HCT116 (cell line): Measurements from ENCODE around the gene IQCN. TPM values are rescaled to one million over a fixed set of nuclear protein-coding genes. Genes with fewer than 3 reads are reported as not detected.

Experiments used
- ATAC-seq: fragments of 200-7000 bp; cut with Tn5 transposase; 2 replicates; pipeline ENCODE4 v1.9.1; 2020; ENCODE audit warnings: mild to moderate bottlenecking, moderate library complexity
- BruUV-seq: library from RNA; stranded (reverse); fragments of 400-500 nt; replicated peaks from 2 replicates; lab custom pipeline; 2021; lab: Mats Ljungman, UMichigan
- CTCF ChIA-PET: fragments of 300-600 bp; sonication (Branson Sonifier 250); formaldehyde crosslinking; loops from one replicate; lab custom pipeline; 2021; ENCODE audit warnings: antibody characterized with exemption; lab: Charles Lee
- POLR2A ChIA-PET: fragments of 300-600, 350-600 bp; sonication (Branson Sonifier 250); formaldehyde crosslinking; loops from one replicate; lab custom pipeline; 2021; ENCODE audit warnings: antibody characterized with exemption; lab: Charles Lee
- RAD21 ChIA-PET, 2 experiments: fragments of 300-600 bp; sonication (Branson Sonifier 250); formaldehyde crosslinking; loops; one replicate each; lab custom pipeline; 2023; ENCODE audit warnings: low total read pairs in 2 of 2; ENCODE audit not compliant: uncharacterized antibody in 2 of 2, unreplicated experiment in 2 of 2, low non-redundant PET in 1 of 2; lab: Charles Lee
- DNase-seq: peaks from one replicate; pipeline ENCODE4 v3.0.0-alpha.2; 2010; ENCODE audit warnings: low read depth, low spot score
- H2AFZ ChIP-seq: fragments of 200-600 bp; shearing (Covaris generic), sonication (generic); 2 replicates; pipeline ENCODE4 v1.6.1; 2017; ENCODE audit warnings: low read depth, mixed run types, mixed read lengths, antibody characterized with exemption, low read length; ENCODE audit not compliant: poor library complexity, severe bottlenecking
- H3K27ac ChIP-seq: 2 replicates; pipeline ENCODE4 v1.5.1; 2012; ENCODE audit warnings: low read depth, low read length
- H3K27me3 ChIP-seq: fragments of 200-600 bp; sonication (generic); 2 replicates; pipeline ENCODE4 v1.6.1; 2016; ENCODE audit warnings: mixed run types, low read length, mixed read lengths; ENCODE audit not compliant: insufficient read depth
- H3K36me3 ChIP-seq, 2 experiments: fragments of 200-500 bp in 1 of 2; fragments of 200-600 bp in 1 of 2; sonication (Bioruptor generic) in 1 of 2; sonication (generic) in 1 of 2; 2 replicates each; pipeline versions ENCODE4 v1.5.1 to v1.6.1; 2014 to 2016; ENCODE audit warnings: low read length in 2 of 2, inconsistent platforms in 1 of 2, mixed read lengths in 1 of 2, mixed run types in 1 of 2; ENCODE audit not compliant: insufficient read depth in 2 of 2, control insufficient read depth in 1 of 2
- H3K4me1 ChIP-seq, 2 experiments: fragments of 200-600 bp in 1 of 2; sonication (generic) in 1 of 2; 2 replicates each; pipeline versions ENCODE4 v1.5.1 to v1.6.1; 2012 to 2017; ENCODE audit warnings: low read length in 2 of 2, inconsistent platforms in 1 of 2, mild to moderate bottlenecking in 1 of 2, mixed read lengths in 1 of 2, mixed run types in 1 of 2, moderate library complexity in 1 of 2; ENCODE audit not compliant: insufficient read depth in 2 of 2, control insufficient read depth in 1 of 2
- H3K4me2 ChIP-seq: fragments of 200-600 bp; sonication (generic); 2 replicates; pipeline ENCODE4 v1.6.1; 2017; ENCODE audit warnings: mixed run types, low read length, mixed read lengths
- H3K4me3 ChIP-seq, 2 experiments: fragments of 200-600 bp in 1 of 2; sonication (generic) in 1 of 2; replicated peaks in 1 of 2; 2 replicates each; pipeline ENCODE4 v1.5.1; 2011 to 2016; ENCODE audit warnings: low read length in 2 of 2, control low read depth in 1 of 2, low read depth in 1 of 2, mild to moderate bottlenecking in 1 of 2, mixed read lengths in 1 of 2, mixed run types in 1 of 2
- H3K79me2 ChIP-seq: fragments of 200-600 bp; sonication (generic); 2 replicates; pipeline ENCODE4 v1.6.1; 2017; ENCODE audit warnings: mild to moderate bottlenecking, mixed run types, low read length, moderate library complexity, mixed read lengths; ENCODE audit not compliant: insufficient read depth
- H3K9ac ChIP-seq: fragments of 200-600 bp; sonication (generic); 2 replicates; pipeline ENCODE4 v1.6.1; 2016; ENCODE audit warnings: low read length, mixed read lengths
- H3K9me2 ChIP-seq: fragments of 200-600 bp; sonication (generic), shearing (Covaris generic); 2 replicates; pipeline ENCODE4 v1.6.1; 2017; ENCODE audit warnings: mixed run types, mild to moderate bottlenecking, moderate library complexity; ENCODE audit not compliant: insufficient read depth
- H3K9me3 ChIP-seq, 2 experiments: fragments of 200-500 bp in 1 of 2; fragments of 200-600 bp in 1 of 2; sonication (Bioruptor generic) in 1 of 2; sonication (generic) in 1 of 2; 2 replicates each; pipeline ENCODE4 v1.6.1; 2014 to 2017; ENCODE audit warnings: low read length in 2 of 2, mixed read lengths in 2 of 2, inconsistent platforms in 1 of 2, low read depth in 1 of 2, mild to moderate bottlenecking in 1 of 2, mixed run types in 1 of 2, moderate library complexity in 1 of 2; ENCODE audit not compliant: control insufficient read depth in 1 of 2, insufficient read depth in 1 of 2
- H4K20me1 ChIP-seq: fragments of 200-600 bp; sonication (generic), shearing (Covaris generic); 2 replicates; pipeline ENCODE4 v1.6.1; 2017; ENCODE audit warnings: mixed run types, mild to moderate bottlenecking, moderate library complexity; ENCODE audit not compliant: insufficient read depth
- CEBPB ChIP-seq: IDR thresholded peaks from 2 replicates; pipeline ENCODE4 v1.6.1; 2012; ENCODE audit warnings: low read depth
- EGR1 ChIP-seq: IDR thresholded peaks from 2 replicates; pipeline ENCODE4 v1.6.1; 2012; ENCODE audit warnings: low read depth
- EZH2 ChIP-seq: fragments of 200-600 bp; sonication (generic); IDR thresholded peaks from 2 replicates; pipeline ENCODE4 v1.6.1; 2017; ENCODE audit warnings: antibody characterized with exemption, mixed run types
- EZH2phosphoT487 ChIP-seq: fragments of 200-600 bp; IDR thresholded peaks from 2 replicates; pipeline ENCODE4 v1.6.1; 2018; ENCODE audit warnings: antibody characterized with exemption, borderline replicate concordance
- FOSL1 ChIP-seq: IDR thresholded peaks from 2 replicates; pipeline ENCODE4 v1.6.1; 2012; ENCODE audit warnings: low read depth
- JUND ChIP-seq: IDR thresholded peaks from 2 replicates; pipeline ENCODE4 v1.6.1; 2012
- POLR2A ChIP-seq: IDR thresholded peaks from 2 replicates; pipeline ENCODE4 v1.7.0; 2011; ENCODE audit warnings: borderline replicate concordance; ENCODE audit not compliant: insufficient read depth, insufficient read length; ENCODE audit errors: extremely low read depth
- POLR2AphosphoS5 ChIP-seq: IDR thresholded peaks from 2 replicates; pipeline ENCODE4 v1.6.1; 2011; ENCODE audit warnings: mild to moderate bottlenecking, low read depth, low read length, moderate library complexity
- RAD21 ChIP-seq: IDR thresholded peaks from 2 replicates; pipeline ENCODE4 v1.6.1; 2012; ENCODE audit warnings: low read depth, mild to moderate bottlenecking
- SIN3A ChIP-seq: IDR thresholded peaks from 2 replicates; pipeline ENCODE4 v1.6.1; 2012; ENCODE audit warnings: low read depth
- SP1 ChIP-seq: IDR thresholded peaks from 2 replicates; pipeline ENCODE4 v1.6.1; 2012; ENCODE audit warnings: low read depth
- SRF ChIP-seq: IDR thresholded peaks from 2 replicates; pipeline ENCODE4 v1.6.1; 2012; ENCODE audit warnings: low read depth
- TCF7L2 ChIP-seq: IDR thresholded peaks from 2 replicates; pipeline ENCODE4 v1.7.0; 2011; ENCODE audit warnings: borderline replicate concordance, inconsistent platforms; ENCODE audit not compliant: insufficient read depth, insufficient read length; ENCODE audit errors: extremely low read depth
- YY1 ChIP-seq: IDR thresholded peaks from 2 replicates; pipeline ENCODE4 v1.6.1; 2011; ENCODE audit warnings: low read length, low read depth, moderate library complexity, mild to moderate bottlenecking; ENCODE audit not compliant: insufficient replicate concordance; ENCODE audit errors: extremely low read depth
- ZFX ChIP-seq: fragments of 450-650 bp; IDR thresholded peaks from 2 replicates; pipeline ENCODE4 v1.6.1; 2017
- ZNF274 ChIP-seq: fragments of 200-500 bp; sonication (Bioruptor generic); IDR thresholded peaks from 2 replicates; pipeline ENCODE4 v1.6.1; 2014; ENCODE audit warnings: mild to moderate bottlenecking, low read depth, low read length, inconsistent platforms
- intact Hi-C: fragments of 100-400 bp; cut with micrococcal nuclease; formaldehyde crosslinking; loops from 2 replicates; pipeline ENCODE4 v1.10.0; 2022
- total RNA-seq: library from RNA; stranded (reverse); gene quantifications from one replicate; pipeline ENCODE4 v1.2.1, GENCODE V29; 2021; ENCODE audit not compliant: unreplicated experiment
- TF ChIP-seq, protein P1 (sequence below): IDR thresholded peaks from 2 replicates; pipeline ENCODE4 v1.6.1; 2012; ENCODE audit warnings: low read depth
- TF ChIP-seq, protein P2 (sequence below), 3 experiments: fragments of 200-600 bp in 1 of 3; sonication (generic) in 1 of 3; IDR thresholded peaks in 2 of 3; conservative IDR thresholded peaks in 1 of 3; 2 replicates each; pipeline ENCODE4 v1.5.1; 2012 to 2017; ENCODE audit warnings: low read depth in 2 of 3, low read length in 2 of 3, antibody characterized with exemption in 1 of 3, borderline replicate concordance in 1 of 3, control low read depth in 1 of 3, mild to moderate bottlenecking in 1 of 3, mixed read lengths in 1 of 3, mixed run types in 1 of 3, moderate library complexity in 1 of 3; ENCODE audit not compliant: insufficient read depth in 1 of 3
- TF ChIP-seq, protein P3 (sequence below): IDR thresholded peaks from 2 replicates; pipeline ENCODE4 v1.6.1; 2012
- TF ChIP-seq, protein P4 (sequence below): IDR thresholded peaks from 2 replicates; pipeline ENCODE4 v1.6.1; 2011; ENCODE audit warnings: mild to moderate bottlenecking, low read length, moderate library complexity; ENCODE audit not compliant: insufficient replicate concordance; ENCODE audit errors: extremely low read depth

IQCN gene
- total RNA-seq, 1 experiment from 2014 or later = 4.8 TPM

DNA sequence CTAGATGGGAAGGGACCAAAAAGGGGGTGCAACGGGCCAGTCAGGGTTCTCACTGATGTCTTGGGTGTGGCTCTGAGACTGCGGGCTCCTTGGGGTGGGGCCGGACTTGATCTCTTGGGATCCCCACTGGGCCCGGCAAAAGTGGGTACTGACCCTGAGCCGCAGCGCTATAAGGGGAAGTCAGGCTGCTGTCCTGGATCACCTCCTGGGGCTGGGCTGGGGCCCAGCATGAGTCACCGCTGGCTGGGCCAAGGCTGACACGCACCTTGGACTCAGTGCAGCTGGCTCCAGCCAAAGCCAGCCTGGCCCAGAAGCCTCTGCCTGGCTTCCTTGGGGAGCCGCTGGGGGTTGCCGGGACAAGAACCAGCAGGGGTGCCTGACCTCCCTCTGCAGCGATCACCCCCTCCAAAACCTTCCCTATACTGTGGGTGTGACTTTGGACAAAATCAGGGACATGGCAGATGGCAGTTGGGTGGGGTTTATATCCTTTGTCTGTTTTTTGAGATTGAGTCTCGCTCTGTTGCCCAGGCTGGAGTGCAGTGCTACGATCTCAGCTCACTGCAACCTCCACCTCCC lies 617 bp upstream of the IQCN start:
- H3K4me2 ChIP-seq = peak overlapping the region; percentile 87
- TF ChIP-seq TCF7L2 (no peak), POLR2A (no peak), ZFX (no peak), EGR1 (no peak), SRF (no peak), EZH2 (no peak), EZH2phosphoT487 (no peak), RAD21 (no peak), CEBPB (no peak), SIN3A (no peak), SP1 (peak; percentile 76), YY1 (no peak), FOSL1 (peak; percentile 87), ZNF274 (no peak), POLR2AphosphoS5 (peak; percentile 71), JUND (peak; percentile 93)
- TF ChIP-seq, protein P1, sequence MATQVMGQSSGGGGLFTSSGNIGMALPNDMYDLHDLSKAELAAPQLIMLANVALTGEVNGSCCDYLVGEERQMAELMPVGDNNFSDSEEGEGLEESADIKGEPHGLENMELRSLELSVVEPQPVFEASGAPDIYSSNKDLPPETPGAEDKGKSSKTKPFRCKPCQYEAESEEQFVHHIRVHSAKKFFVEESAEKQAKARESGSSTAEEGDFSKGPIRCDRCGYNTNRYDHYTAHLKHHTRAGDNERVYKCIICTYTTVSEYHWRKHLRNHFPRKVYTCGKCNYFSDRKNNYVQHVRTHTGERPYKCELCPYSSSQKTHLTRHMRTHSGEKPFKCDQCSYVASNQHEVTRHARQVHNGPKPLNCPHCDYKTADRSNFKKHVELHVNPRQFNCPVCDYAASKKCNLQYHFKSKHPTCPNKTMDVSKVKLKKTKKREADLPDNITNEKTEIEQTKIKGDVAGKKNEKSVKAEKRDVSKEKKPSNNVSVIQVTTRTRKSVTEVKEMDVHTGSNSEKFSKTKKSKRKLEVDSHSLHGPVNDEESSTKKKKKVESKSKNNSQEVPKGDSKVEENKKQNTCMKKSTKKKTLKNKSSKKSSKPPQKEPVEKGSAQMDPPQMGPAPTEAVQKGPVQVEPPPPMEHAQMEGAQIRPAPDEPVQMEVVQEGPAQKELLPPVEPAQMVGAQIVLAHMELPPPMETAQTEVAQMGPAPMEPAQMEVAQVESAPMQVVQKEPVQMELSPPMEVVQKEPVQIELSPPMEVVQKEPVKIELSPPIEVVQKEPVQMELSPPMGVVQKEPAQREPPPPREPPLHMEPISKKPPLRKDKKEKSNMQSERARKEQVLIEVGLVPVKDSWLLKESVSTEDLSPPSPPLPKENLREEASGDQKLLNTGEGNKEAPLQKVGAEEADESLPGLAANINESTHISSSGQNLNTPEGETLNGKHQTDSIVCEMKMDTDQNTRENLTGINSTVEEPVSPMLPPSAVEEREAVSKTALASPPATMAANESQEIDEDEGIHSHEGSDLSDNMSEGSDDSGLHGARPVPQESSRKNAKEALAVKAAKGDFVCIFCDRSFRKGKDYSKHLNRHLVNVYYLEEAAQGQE = no peak
- TF ChIP-seq, protein P2, sequence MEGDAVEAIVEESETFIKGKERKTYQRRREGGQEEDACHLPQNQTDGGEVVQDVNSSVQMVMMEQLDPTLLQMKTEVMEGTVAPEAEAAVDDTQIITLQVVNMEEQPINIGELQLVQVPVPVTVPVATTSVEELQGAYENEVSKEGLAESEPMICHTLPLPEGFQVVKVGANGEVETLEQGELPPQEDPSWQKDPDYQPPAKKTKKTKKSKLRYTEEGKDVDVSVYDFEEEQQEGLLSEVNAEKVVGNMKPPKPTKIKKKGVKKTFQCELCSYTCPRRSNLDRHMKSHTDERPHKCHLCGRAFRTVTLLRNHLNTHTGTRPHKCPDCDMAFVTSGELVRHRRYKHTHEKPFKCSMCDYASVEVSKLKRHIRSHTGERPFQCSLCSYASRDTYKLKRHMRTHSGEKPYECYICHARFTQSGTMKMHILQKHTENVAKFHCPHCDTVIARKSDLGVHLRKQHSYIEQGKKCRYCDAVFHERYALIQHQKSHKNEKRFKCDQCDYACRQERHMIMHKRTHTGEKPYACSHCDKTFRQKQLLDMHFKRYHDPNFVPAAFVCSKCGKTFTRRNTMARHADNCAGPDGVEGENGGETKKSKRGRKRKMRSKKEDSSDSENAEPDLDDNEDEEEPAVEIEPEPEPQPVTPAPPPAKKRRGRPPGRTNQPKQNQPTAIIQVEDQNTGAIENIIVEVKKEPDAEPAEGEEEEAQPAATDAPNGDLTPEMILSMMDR (IDR thresholded peaks at IDR 0.05 in 2 of 3, conservative IDR thresholded peaks at IDR 0.05 in 1 of 3; ENCODE audit: borderline replicate concordance in 1 of 3, insufficient read depth in 1 of 3, low read depth in 2 of 3, low read length in 2 of 3) = no peak
- TF ChIP-seq, protein P3, sequence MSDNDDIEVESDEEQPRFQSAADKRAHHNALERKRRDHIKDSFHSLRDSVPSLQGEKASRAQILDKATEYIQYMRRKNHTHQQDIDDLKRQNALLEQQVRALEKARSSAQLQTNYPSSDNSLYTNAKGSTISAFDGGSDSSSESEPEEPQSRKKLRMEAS = peak; percentile 63
- TF ChIP-seq, protein P4, sequence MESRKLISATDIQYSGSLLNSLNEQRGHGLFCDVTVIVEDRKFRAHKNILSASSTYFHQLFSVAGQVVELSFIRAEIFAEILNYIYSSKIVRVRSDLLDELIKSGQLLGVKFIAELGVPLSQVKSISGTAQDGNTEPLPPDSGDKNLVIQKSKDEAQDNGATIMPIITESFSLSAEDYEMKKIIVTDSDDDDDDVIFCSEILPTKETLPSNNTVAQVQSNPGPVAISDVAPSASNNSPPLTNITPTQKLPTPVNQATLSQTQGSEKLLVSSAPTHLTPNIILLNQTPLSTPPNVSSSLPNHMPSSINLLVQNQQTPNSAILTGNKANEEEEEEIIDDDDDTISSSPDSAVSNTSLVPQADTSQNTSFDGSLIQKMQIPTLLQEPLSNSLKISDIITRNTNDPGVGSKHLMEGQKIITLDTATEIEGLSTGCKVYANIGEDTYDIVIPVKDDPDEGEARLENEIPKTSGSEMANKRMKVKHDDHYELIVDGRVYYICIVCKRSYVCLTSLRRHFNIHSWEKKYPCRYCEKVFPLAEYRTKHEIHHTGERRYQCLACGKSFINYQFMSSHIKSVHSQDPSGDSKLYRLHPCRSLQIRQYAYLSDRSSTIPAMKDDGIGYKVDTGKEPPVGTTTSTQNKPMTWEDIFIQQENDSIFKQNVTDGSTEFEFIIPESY = no peak

More for the DNA sequence above, 617 bp upstream of the IQCN start:
- RAD21 ChIA-PET = interaction anchor here (0.7 to 1.7 kb wide), 3 partner anchors 21 to 54 kb away, joined by 3 to 10 read pairs (median 3); no protein-coding TSS in a partner anchor
- Histone ChIP-seq H3K9me3 (no peaks in the 10 kb centered on the region), H3K27me3 (no peaks in the 10 kb centered on the region), H2AFZ (no peak overlapping the region), H3K4me3 (peak overlapping the region; percentile 1 to 47; a peak in 3 of 4 replicates), H3K9ac (peak overlapping the region; percentile 66), H3K79me2 (peaks cover 24% of the 10 kb centered on the region), H3K9me2 (no peaks in the 10 kb centered on the region), H3K27ac (peak overlapping the region; percentile 92), H3K36me3 (0 out of 4 replicates have a peak, but pooled peaks cover 0 to 4% of the 10 kb centered on the region in 2 experiments), H3K4me1 (peaks cover 57 to 72% of the 10 kb centered on the region in 2 experiments), H4K20me1 (no peaks in the 10 kb centered on the region)
- ATAC-seq = peak; percentile 82
- POLR2A ChIA-PET = interaction anchor here (0.6 to 5.3 kb wide), 14 partner anchors 17 to 142 kb away, joined by 3 to 24 read pairs (median 4); partner anchors contain the start of genes GDF15 and LSM4
- no peak for DNase-seq
- intact Hi-C loops = loop anchor here (1.0 to 5.0 kb wide), 3 partner anchors 30 to 83 kb away; partner anchors contain the start of gene PGPEP1
- no TSS peak for BruUV-seq
- CTCF ChIA-PET = interaction anchor here (0.7 to 2.3 kb wide), 10 partner anchors 18 to 162 kb away, joined by 3 to 15 read pairs (median 3); a partner anchor contains a TSS
